HG03354 (cell line): ENCODE data around the gene CYP27C1.
"Not testable (repeated sequence)": the region's sequence is repeated elsewhere in the genome, so short reads cannot be mapped to it uniquely, and the experiment has no call there.

Experiments
- ATAC-seq: cut with Tn5 transposase; IDR thresholded peaks from one replicate; pipeline ENCODE4 v1.9.1; 2021; ENCODE audit warnings: mild to moderate bottlenecking; ENCODE audit not compliant: unreplicated experiment, poor library complexity, severe bottlenecking

CYP27C1 gene

DNA sequence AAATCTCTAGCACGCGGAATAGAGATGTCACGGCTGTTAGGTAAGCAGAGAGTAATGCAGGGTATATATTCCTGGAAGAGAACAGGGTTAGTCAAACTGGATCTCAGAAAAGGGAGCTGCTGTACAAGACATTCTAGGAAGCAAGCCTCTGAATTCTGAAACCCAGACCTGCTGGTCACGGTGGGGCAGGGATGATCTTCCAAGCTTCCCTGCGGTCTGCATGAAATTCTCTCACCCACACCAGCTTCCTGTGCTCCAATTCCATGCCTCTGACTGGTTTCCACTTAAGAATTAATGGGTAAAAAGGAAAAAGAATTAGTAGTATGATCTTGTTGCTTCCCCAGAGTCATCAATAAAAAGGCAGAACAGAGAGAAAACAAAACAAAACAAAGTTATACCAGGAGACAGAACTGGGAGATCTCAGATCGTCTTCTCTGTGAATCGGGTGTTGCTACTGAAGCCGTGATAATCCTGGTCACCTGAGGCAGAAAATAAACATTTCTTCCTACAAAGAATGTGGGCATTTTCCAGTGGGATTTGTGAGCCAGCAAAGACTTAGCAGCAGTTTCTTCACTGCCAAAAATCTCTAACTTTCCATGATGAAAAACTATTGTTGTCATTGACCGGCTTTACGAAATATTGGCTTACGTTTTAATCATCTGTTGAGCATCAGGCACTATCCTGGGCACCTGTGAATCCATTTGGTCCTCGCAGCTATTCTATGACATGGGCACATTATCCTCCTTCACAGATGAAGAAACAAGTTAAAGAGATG lies 5.3 kb upstream of the CYP27C1 start:
- no peak for ATAC-seq

DNA sequence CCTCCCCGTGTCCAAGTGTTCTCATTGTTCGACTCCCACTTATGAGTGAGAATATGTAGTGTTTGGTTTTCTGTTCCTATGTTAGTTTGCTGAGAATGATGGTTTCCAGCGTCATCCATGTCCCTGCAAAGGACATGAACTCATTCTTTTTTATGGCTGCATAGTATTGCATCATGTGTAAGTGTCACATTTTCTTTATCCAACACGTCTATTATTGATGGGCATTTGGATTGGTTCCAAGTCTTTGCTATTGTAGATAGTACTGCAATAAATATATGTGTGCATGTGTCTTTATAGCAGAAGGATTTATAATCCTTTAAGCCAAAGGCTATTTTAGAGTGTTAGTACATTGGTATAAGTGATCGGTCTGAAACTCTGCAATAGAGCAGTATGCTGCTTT lies 4.0 kb upstream of the CYP27C1 start:
- ATAC-seq, result not testable (repeated sequence)

DNA sequence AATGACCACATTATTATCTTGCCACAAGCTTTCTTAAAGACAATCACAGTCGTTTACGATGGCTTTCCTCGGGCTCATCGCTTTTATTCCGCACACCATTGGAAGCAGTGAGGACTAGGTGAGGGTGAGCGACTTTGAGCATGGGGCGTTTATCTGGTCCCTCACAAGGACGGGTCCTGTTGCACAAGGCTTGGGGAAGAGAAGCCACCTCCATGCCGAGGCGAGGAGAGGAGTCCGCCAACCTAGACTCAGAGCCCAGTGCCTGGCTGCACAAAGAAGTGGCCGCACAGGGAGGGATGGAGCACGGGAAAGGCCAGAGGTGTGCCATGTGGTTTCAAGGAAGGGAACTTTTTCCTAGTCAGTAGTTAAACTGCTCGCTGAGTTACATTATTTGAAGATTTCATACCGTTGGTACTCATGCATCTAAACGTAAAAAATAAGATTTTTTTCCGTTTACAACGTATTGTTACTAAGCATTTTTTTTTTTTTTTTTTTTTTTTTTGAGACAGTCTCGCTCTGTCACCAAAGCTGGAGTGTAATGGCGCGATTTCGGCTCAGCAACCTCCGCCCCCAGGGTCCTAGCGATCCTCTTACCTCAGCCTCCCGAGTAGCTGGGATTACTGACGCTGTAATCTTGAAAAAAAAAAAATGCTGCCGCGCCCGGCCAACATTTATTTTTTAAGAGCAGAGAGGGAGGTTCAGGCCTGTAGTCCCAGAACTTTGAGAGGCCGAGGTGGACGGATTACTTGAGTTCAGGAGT lies 849 bp upstream of the CYP27C1 start:
- ATAC-seq, result no peak

DNA sequence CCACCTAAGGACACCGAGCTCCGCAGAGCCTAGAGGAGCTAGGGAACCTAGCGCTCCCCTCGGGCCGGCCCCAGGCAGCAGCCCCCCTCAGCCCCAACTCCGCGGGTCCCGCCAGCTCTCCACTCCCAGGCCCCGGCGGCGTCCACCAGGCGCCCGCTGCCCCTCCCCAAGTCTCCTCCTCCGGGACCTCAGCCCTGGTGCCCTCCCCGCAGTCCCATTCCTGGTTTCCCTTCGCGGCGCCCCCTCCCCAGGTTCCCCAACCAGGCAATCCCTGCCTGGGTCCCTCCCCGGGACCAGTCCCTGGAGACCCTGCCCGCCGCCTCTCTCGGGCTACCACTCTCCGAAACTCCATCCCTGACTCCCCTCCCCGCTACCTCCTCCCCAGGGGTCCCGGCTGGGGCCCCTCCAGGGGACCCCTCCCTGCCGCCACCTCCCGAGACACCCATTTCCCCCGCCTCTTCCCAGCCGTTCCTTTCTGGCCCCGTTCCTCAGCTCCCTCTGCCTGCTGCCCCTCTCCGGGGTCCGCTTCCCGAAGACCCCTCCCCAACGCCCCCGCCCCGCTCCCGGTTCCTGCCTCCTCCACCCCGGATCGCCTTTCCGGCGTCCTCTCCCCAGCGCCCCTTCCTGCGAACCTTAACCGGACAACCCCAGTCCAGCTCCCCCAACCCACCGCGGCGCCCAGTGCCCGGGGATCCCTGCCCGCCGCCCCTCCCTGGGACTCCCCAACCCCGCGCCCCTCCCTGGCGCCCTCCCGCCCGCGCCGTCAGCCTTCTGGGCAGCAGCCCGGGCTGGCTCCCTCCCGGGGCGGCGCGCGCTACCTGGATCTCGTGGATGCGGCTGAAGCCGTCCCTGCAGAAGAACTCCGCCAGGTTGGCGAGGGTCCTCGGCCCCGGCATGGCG lies 678 bp downstream of the CYP27C1 start:
- no peak for ATAC-seq

DNA sequence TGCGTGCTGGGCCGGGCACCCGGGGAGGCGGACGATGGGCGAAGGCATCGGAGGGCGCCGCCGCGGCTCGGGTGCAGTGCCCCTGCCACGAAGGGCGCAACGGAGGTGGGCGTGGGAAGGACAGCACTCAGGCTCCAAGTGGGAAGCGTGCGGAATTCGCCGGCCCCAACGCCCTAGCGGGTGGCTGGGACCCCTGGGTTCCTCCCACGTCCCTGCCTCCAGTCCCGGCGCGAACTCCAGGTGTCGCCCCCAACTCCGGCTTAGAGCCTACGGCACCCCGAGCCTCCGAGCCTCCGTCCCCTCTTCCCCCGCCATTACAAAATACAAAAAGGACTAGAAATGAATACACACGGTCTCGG lies 1.3 kb downstream of the CYP27C1 start:
- no peak for ATAC-seq

DNA sequence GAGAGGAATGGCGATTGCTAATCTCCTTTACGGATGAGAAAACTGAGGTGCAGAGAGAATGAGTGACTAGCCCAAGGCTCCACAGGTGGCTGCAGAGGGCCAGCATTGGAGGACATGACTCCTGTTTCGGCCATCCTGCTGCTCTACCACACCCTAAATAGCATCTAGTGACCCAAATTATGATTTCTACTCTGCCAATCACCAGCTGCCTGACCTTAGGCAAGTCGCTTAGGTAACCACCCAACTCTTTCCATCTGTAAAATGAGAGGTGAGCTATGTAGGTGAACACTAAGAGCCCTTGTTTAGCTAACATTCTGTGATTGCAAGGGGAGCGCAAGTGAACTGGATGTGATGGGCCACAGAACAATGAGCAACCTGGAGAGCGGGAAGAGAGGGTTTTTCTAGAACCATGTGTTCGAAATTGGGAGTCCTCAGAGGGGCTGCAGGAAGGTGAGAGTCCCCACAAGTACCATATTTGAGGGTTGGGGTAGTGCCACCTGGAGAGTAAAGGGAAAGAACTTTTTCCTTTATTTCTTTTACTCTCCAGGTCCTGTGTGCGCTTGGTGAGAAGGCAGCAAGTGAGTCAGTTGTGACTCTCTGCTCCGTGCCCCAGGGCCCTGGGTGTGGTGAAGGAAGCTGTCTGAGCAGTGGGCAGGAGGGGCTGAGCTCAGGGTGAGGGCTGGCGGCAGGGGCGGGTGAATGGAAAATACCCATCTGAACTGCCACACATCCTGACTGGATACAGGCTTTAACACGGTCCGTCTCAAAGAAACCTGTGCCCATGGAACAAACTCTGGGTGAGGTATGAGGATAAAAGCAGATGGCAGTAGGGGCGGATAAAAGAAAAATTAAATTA lies 2.4 kb downstream of the CYP27C1 start:
- no peak for ATAC-seq

DNA sequence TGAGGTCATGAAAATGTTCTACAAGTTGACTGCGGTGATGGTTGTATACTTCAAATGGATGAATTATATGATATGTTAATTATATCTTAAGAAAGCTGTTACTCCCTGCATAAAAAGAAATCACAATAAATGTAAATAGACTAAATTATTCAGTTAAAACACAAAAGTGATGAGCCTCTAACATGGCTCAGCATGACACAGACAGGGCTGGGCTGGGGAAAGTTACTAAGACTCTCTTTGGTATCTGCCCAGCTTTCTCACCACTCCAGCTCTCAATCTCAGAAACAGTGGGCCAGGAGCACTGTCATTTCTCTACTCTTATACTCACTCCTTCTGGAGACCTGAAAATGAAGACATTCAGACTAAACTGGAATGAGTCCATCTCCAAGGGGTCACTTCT lies 3.5 kb downstream of the CYP27C1 start:
- no peak for ATAC-seq

DNA sequence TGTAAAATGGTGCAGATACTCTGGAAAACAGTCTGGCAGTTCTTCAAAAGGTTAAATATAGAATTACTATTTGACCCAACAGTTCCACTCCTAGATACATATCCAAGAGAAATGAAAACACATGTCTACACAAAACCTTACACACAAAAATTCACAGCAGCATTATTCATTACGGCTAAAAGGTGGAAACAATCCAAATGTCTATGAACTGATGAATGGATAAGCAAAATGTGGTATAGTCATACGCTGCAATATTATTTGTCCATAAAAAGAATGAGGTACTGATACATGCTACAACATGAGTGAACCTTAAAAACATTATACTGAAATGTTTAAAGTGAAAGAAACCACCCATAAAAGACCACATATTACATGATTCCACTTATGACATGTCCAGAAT lies 4.0 kb downstream of the CYP27C1 start:
- ATAC-seq, result no peak

DNA sequence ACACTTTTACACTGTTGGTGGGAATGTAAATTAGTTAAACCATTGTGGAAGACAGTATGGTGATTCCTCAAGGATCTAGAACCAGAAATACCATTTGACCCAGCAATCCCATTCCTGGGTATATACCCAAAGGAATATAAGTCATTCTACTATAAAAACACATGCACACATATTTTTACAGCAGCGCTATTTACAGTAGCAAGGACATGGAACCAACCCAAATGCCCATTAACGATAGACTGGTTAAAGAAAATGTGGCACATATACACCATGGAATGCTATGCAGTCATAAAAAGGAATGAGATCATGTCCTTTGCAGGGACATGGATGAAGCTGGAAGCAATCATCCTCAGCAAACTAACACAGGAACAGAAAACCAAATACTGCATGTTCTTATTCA lies 5.9 kb downstream of the CYP27C1 start:
- not testable (repeated sequence) for ATAC-seq

DNA sequence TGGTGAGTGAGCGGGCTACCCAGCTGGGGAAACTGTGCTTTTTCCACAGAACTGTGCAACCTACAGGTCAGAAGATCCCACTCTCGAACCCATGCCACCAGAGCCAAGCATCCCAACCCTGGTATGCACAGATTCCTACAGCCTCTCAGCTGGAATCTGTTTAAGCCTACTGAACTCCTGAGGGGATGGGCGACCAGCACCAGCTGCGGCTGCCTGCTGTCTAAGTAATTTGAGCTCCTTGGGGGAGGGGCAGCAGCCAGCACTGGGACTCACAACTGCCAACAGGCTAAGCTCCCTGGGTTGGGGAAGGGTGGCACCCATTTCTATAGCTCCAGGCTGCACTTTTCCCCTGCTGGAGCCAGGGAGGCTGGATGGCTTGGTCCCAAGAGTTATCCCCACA lies 11.8 kb downstream of the CYP27C1 start:
- ATAC-seq, result no peak

DNA sequence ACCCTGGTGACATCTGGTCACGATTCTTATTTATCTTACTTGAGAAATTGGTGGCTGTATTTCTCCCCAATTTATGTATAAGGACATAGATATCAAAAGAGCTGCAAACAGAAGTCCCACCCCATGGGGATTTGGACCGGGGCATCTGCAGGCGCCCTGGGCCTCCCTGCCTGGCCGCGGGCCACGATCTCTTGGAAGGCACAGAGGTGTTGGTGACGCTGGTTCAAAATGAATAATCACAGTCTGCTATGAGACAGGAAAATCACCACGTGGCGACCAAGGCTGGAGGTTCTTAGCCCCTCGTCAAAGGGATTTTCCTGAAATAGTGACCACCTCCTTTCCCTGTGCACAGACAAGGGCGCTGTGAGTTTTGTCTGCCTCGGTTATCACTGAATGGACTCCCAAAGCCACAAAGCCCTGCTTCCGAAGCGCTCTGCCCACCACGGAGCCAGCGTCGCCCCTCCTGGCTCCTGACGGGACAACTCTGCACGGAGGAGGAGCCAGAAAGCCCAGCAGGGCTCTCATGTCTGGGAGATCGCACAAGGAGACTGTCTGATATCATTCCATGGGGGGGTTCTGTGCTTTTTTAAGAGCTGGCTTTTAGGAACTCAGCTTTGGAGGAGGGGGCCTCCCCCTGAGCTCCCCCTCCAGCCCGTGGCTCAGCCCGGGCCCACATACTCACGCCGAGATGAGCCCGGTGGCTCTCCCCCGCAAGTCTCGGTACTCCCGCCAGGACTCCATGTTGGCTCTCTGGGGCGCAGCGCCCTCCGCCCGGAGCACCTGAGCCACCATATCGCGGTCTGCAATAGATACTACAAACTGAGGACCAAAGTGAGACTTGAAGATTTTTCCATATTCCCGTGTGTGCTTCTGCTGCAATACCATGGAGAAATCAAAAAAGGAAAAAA lies 14.6 kb downstream of the CYP27C1 start:
- ATAC-seq, result no peak

DNA sequence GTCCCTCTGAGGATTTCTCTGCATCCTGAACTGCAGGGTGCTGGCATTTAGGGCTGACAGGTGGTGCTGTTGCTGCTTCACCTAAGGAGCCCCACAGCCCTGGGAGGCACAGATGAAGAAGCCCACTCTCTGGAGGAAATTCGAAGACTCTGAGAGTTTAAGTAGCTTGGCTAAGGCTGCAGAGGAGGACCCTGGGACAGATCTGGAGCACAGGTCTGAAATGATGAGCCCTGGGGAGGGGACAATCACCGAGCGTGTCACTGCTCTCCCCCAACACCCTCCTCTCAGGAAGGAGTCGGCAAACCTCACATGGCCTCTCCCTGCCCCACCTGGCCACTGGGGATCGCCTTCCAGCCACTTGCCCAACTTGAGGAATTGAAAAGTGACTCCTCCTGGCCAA lies 18.6 kb downstream of the CYP27C1 start:
- no peak for ATAC-seq

DNA sequence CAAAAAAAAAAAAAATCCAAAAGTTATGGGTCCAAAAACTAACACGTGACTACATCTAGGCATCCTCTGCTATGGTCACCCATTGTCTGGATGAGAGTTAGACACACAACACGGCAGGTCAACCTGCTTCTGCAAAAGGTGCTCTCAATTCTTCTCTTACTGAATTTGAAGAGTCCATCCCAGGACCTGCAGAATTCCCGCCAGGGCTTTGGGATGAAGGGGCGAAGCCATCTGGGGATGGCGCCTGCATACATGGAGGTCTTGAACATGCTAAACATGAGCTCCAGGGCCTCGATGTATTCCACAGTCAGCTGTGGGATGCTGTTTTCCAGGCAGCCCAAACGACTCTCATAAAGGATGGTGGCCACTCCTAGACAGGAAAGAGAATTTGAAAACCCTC lies 19.1 kb downstream of the CYP27C1 start:
- ATAC-seq, result no peak

DNA sequence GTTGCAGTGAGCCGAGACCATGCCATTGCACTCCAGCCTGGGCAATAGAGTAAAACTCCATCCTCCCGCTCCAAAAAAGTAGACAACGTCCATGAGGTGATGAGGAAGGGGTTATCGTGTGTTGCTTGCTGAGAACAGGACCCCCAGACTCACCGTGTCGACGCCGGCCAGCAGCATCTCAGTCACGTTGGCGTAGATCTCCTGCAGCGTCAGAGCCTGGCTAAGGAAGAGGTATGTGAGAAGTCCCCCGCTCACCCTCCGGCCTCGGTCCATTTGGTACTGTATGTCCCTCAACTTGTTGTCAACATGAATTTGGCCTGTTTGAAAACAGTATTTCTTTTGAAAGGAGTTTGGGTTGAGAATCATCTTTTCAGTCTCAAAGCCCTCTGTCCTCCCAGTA lies 20.9 kb downstream of the CYP27C1 start:
- ATAC-seq, result no peak

DNA sequence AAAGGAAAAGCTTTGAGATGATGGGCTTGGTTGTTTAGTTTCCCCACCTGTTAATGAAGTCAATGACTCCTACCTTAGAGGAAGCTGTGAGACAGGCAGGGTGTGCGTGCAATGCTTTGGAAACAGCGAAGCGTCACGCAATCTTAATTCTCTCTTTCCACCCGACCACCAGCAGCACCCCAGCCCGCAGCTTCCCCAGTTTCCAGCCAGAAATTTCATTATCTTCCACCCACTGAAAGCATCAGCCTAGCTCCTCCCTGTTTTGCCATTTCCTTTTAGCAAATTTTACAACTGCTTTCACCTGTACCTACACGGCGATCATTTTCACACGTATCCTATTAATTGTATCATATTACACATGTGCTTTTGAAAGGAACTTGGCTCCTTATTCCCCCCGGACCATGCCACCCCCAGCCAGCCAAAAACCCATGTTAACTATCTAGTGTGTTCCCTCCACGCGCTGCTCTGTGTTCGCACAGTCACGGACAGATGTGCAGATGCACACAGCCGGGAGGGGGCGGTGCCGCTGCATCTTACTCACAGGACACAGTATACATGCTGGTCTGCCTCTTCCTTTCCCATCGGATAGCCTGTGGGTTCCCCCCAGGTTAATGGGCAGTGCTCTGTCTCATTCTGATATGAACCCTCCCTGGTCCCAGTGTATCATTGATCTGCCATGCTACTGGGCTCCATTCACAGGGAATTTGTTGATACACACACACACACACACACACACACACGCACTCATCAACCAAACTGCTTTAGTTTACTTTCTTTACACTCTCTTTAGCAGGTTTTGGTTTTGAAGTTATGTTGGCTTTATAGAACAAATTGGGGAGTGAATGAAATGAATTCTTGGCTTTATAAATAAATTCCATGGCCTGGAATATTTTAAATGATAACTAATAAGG lies 22.4 kb downstream of the CYP27C1 start:
- ATAC-seq, result no peak

DNA sequence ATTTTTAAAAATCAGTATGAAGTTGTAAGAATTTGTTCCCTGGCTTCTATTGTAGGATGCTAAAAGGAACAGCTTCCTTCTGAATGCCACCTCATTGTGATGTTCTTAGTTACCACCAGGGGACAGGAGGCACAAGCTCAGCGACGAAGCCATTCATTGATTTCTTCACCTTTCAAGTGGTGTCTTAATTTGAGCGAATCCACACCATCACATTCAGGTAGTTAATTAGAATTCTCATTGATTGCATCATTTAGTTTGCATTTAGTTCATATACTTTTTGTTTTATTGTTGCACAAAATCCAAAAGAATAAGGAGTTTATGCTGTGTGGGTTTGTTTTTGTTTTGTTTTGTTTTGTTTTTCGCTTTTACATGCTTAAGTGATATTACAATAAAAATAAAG lies 23.1 kb downstream of the CYP27C1 start:
- no peak for ATAC-seq

DNA sequence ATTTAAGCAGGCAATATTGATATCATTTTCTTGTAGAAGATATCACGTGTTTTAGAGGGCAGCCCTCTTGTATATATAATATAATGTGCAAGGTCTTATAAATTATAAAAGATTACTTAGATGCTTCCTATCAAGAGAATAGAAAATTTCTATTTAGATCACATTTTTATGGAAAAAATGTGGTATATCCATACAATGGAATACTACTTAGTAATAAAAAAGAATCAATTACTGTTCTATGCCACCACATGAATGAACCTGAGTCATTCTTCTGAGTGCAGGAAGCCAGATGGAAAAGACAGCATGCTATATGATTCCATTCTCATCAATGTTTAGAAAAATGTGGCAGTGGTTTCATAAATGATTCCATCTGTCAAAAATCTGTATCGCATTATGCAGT lies 23.6 kb downstream of the CYP27C1 start:
- ATAC-seq, result no peak
